AG09319 (cell line): ENCODE data around the gene GALNT17.

Experiments
- DNase-seq: peaks from one replicate; pipeline ENCODE4 v3.0.0-alpha.2; 2010; ENCODE audit warnings: low read depth; ENCODE audit errors: extremely low read depth
- TF ChIP-seq, protein P1 (sequence below): IDR thresholded peaks from 2 replicates; pipeline ENCODE4 v1.5.1; 2011; ENCODE audit warnings: low read depth, mild to moderate bottlenecking, inconsistent platforms, low read length, moderate library complexity

The GALNT17 gene

DNA sequence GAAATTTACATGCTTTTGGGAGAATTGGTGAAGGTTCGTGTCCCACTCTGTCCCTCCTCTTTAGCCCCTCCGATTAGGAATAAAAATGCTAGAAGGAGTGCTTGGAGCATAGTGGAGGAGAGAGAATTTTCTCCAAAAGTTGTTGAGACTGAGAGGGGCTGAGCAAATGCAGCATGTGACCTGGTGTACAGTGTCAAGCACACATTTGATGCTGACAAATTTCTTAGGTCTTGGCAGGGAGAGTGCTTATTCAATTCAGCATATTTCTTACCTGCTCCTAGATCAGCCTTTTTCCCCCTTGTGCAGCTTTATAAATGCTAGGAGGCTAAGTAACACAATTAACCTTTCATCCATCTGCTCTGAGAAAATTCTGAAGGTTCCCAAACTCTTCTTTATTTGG lies 189.0 kb downstream of the GALNT17 start:
- TF ChIP-seq, protein P1, sequence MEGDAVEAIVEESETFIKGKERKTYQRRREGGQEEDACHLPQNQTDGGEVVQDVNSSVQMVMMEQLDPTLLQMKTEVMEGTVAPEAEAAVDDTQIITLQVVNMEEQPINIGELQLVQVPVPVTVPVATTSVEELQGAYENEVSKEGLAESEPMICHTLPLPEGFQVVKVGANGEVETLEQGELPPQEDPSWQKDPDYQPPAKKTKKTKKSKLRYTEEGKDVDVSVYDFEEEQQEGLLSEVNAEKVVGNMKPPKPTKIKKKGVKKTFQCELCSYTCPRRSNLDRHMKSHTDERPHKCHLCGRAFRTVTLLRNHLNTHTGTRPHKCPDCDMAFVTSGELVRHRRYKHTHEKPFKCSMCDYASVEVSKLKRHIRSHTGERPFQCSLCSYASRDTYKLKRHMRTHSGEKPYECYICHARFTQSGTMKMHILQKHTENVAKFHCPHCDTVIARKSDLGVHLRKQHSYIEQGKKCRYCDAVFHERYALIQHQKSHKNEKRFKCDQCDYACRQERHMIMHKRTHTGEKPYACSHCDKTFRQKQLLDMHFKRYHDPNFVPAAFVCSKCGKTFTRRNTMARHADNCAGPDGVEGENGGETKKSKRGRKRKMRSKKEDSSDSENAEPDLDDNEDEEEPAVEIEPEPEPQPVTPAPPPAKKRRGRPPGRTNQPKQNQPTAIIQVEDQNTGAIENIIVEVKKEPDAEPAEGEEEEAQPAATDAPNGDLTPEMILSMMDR = no peak
- DNase-seq = no peak

DNA sequence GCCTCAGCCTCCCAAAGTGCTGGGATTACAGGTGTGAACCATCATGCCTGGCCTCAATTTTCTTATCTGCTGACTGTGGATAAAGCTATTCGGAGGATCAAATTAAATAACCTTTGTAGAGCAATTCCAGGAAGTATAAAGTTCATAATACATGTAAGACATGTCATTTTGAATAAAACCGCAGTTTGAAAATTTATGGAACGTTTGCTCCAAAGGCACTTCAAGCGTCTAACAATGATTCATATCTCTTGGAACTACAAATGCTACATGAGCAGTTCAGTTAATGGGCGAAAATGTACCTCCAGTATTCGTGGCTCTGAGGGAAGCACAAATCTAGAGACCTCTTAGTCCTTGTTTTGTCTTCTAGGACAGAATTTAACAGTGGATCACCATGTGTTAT lies 190.3 kb downstream of the GALNT17 start:
- DNase-seq = no peak
- TF ChIP-seq, protein P1 = no peak

DNA sequence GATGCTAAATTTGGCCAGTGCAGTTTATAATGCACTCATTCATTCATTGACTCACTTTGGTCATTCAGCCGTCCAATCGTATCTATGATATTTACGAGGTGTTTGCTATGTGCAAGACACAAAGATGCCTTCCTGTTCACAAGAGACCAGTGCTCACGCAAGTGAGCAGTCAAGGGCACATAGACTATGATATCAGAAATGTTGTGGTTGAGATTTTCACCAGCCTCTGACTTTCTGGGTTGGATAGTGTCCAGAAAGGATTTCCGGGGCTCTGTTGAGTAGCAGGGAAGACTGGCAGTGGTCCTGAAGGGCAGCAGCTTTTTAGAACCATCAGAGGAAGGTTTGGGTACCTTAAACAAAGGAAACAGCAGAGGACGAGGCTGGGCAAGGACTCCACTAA lies 191.8 kb downstream of the GALNT17 start:
- DNase-seq = no peak
- TF ChIP-seq, protein P1 = no peak

DNA sequence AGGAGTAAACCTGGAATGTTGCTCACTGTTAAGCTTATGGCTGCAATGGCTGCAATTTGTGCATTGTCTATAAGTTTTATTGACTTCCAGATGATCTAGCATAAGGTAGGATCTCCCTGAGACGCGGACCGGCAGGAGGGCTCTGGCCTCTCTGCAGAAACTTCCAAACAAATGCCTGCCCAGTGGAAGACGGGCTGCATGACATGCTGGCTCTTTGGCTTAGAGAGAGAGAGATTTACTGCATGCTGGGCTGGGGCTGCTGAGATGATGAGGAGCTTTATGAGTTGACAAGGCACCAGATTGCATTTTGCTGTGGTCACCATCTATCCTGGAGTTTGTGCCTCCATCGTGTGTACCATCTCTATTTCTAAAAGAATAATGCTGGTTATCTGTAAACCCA lies 193.2 kb downstream of the GALNT17 start:
- no peak for DNase-seq
- TF ChIP-seq, protein P1 = no peak

DNA sequence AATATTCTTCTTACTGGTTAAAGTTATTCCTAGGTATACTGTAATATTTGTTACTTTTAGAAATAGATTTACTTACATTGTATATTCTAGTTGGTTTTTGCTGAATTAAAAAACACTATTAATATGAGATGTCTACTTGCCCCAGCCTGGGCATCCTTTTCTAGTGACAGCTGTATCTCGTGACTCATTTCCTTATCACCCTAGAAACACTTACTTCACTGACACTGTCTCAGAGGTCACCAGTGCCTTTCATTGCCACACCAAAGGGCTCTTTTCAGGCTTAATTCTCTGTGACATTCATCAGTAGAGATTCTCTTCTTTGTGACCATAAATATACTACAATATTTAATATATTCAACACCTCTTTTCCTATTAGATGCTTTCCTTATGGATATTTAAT lies 194.7 kb downstream of the GALNT17 start:
- DNase-seq = no peak
- TF ChIP-seq, protein P1 = no peak

DNA sequence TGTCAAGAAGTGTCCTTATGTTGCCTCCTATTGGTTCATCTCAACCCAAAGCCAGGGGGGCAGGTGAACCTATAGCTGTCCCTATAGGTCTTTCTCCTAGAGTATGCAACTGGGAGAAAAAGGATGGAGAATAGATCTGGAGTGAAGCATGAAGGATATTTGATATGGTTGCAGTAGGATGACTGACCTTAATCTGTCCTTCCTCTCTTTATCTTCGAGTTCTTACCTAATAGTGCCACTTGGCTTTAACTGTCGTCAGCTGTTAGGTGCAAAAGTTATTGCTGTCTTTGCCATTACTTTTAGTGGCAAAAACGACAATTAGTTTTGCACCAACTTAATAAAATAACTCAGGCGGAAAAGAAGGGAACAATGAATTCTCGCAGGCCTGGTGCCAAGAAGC lies 196.0 kb downstream of the GALNT17 start:
- TF ChIP-seq, protein P1 = no peak
- no peak for DNase-seq

DNA sequence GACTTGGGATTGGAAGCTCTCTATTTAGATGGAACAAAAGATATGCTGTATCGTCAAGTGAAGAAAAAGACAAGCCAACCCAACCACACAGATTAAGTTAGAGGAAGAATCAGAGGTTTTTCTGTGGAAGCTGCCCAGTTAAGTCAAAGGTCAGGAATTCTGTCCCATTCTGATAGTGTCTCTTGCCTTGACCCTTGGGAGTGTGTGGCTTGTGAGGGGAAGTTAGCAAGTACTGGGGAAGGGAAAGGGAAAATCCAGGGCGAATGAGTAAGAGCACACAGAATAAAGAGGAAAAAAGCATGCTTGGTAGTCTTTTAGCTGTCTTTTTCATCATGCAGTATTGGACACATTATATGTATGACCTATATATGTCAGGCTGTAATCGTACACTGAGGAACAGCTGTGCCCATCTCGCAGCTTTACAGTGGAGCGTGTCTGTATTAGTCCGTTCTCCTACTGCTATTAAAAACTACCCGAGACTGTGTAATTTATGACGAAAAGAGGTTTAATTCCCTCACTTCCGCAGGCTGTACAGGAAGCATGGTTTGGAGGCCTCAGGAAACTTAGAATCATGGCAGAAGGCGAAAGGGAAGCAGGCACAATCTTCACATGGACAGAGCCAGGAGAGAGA lies 197.2 kb downstream of the GALNT17 start:
- DNase-seq = no peak
- TF ChIP-seq, protein P1 = no peak
